Karpas-422 (cell line): ENCODE results near the gene GNB1L. TPM values are rescaled to one million over a fixed set of nuclear protein-coding genes. Genes with fewer than 3 reads are reported as not detected.

Experiments used
- DNase-seq: peaks from one replicate; pipeline ENCODE4 v3.0.0-alpha.2; 2015
- H2AFZ ChIP-seq: fragments of 200-600 bp; sonication (generic); 2 replicates; pipeline ENCODE4 v1.6.1; 2014; ENCODE audit warnings: antibody characterized with exemption, low read length, mixed read lengths
- H3K27ac ChIP-seq: fragments of 200-600 bp; sonication (generic); 2 replicates; pipeline ENCODE4 v1.5.1; 2014; ENCODE audit warnings: mild to moderate bottlenecking, low read length, moderate library complexity
- H3K27me3 ChIP-seq: fragments of 200-600 bp; sonication (generic); 2 replicates; pipeline ENCODE4 v1.6.1; 2014; ENCODE audit warnings: low read length, mixed read lengths
- H3K36me3 ChIP-seq: fragments of 200-600 bp; sonication (generic); 2 replicates; pipeline ENCODE4 v1.6.1; 2014; ENCODE audit warnings: low read length, mixed read lengths; ENCODE audit not compliant: insufficient read depth
- H3K4me1 ChIP-seq: fragments of 200-600 bp; sonication (generic); 2 replicates; pipeline ENCODE4 v1.6.1; 2014; ENCODE audit warnings: mild to moderate bottlenecking, low read length, mixed read lengths
- H3K4me2 ChIP-seq: fragments of 200-600 bp; sonication (generic); 2 replicates; pipeline ENCODE4 v1.6.1; 2014; ENCODE audit warnings: low read length, low read depth, mild to moderate bottlenecking; ENCODE audit not compliant: poor library complexity, severe bottlenecking
- H3K4me3 ChIP-seq: fragments of 200-600 bp; sonication (generic); 2 replicates; pipeline ENCODE4 v1.5.1; 2014; ENCODE audit warnings: mild to moderate bottlenecking, antibody characterized with exemption, low read length, mixed read lengths
- H3K79me2 ChIP-seq: fragments of 200-600 bp; sonication (generic); 2 replicates; pipeline ENCODE4 v1.6.1; 2014; ENCODE audit warnings: mild to moderate bottlenecking, low read length, mixed read lengths
- H3K9ac ChIP-seq: fragments of 200-600 bp; sonication (generic); 2 replicates; pipeline ENCODE4 v1.6.0; 2014; ENCODE audit warnings: low read length
- H3K9me2 ChIP-seq: fragments of 200-600 bp; sonication (generic), shearing (Covaris generic); replicated peaks from 2 replicates; pipeline ENCODE4 v1.6.0; 2014; ENCODE audit warnings: mild to moderate bottlenecking, low read length, moderate library complexity; ENCODE audit not compliant: insufficient read depth
- H3K9me3 ChIP-seq: fragments of 300-700, 200-600 bp; sonication (generic); 2 replicates; pipeline ENCODE4 v1.6.1; 2014; ENCODE audit warnings: low read length, mixed read lengths
- H4K20me1 ChIP-seq: fragments of 200-600 bp; sonication (generic); 2 replicates; pipeline ENCODE4 v1.6.1; 2014; ENCODE audit warnings: mild to moderate bottlenecking, antibody characterized with exemption, low read length, low read depth; ENCODE audit not compliant: insufficient read depth
- total RNA-seq: library from RNA; depleted of rRNA; stranded (reverse); fragments of >200 nt; shearing (Covaris generic); gene quantifications from 2 replicates; pipeline ENCODE4 v1.2.3, GENCODE V29; 2014; ENCODE audit warnings: low replicate concordance

The GNB1L gene
- total RNA-seq, 1 experiment from 2014 or later: 4.4 TPM

DNA sequence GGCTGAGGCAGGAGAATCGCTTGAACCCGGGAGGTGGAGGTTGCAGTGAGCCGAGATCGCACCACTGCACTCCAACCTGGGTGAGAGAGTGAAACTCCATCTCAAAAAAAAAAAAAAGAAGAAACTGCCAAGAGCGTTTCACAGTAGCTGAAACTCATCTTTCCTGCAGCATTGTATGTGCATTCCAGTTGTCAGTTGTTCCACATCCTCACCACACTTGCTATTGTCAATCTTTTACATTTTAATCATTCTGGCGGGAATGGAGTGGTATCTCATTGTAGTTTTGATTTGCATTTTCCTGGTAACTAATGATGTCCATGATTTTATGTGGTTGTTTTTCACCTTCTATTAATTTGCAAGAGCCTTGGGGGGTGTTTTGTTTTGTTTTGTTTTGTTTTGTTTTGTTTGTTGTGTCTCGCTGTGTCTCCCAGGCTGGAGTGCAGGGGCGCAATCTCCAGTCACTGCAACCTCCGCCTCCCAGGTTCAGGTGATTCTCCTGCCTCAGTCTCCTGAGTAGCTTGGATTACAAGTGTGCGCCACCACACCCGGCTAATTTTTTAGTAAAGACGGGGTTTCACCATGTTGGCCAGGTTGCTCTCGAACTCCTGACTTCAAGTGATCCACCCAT is 8.1 kb upstream of the GNB1L start:
- DNase-seq: no peak
- Histone ChIP-seq H3K4me3 (no peak overlapping the region), H3K79me2 (no peaks in the 10 kb centered on the region), H2AFZ (no peak overlapping the region), H3K9me3 (no peaks in the 10 kb centered on the region), H3K4me1 (no peaks in the 10 kb centered on the region), H4K20me1 (0 out of 2 replicates have a peak, but pooled peaks cover 6% of the 10 kb centered on the region), H3K9me2 (no peaks in the 10 kb centered on the region), H3K4me2 (no peak overlapping the region), H3K9ac (no peak overlapping the region), H3K27me3 (no peaks in the 10 kb centered on the region), H3K27ac (no peak overlapping the region), H3K36me3 (no peaks in the 10 kb centered on the region)

- H4K20me1 ChIP-seq: 0 out of 2 replicates have a peak, but pooled peaks cover 6% of the 10 kb centered on the region
Measured at GRCh38 chr22:19859861-19860510, 5.3 kb upstream of the GNB1L start.

DNA sequence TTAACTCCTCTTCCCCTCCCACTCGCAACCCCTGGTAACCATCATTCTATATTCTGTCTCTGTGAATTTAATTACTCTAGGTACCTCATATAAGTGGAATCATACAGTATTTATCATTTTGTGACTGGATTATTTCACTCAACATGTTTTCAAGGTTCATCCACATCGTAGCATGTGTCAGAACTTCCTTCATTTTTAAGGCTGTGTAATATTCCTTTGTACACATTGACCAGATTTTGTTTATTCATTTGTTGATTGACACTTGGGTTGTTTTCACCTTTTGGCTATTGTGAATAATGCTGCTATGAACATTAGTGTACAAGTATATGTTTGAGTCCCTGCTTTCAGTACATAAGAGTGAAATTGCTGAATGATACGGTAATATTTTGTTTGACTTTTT is 2.7 kb upstream of the GNB1L start:
- peaks cover 14% of the 10 kb centered on the region; the same call in 1 of the 2 replicates for H4K20me1 ChIP-seq
- no peaks in the 10 kb centered on the region for H3K36me3 ChIP-seq
- H3K4me3 ChIP-seq: no peak overlapping the region
- no peak for DNase-seq
- H3K9me3 ChIP-seq: no peaks in the 10 kb centered on the region
- H3K27me3 ChIP-seq: no peaks in the 10 kb centered on the region
- no peak overlapping the region for H2AFZ ChIP-seq
- no peak overlapping the region for H3K27ac ChIP-seq
- no peaks in the 10 kb centered on the region for H3K9me2 ChIP-seq
- H3K4me1 ChIP-seq: peaks cover 18% of the 10 kb centered on the region
- no peak overlapping the region for H3K4me2 ChIP-seq
- peaks cover 36% of the 10 kb centered on the region for H3K79me2 ChIP-seq
- H3K9ac ChIP-seq: no peak overlapping the region

More at GRCh38 chr22:19859861-19860510, 5.3 kb upstream of the GNB1L start:
- H3K4me3 ChIP-seq: no peak overlapping the region
- peaks cover 13% of the 10 kb centered on the region for H3K79me2 ChIP-seq
- peaks cover 7% of the 10 kb centered on the region for H3K4me1 ChIP-seq
- no peaks in the 10 kb centered on the region for H3K36me3 ChIP-seq
- no peaks in the 10 kb centered on the region for H3K9me3 ChIP-seq
- no peak overlapping the region for H3K9ac ChIP-seq
- H3K27ac ChIP-seq: no peak overlapping the region
- H3K9me2 ChIP-seq: no peaks in the 10 kb centered on the region
- no peak for DNase-seq
- H2AFZ ChIP-seq: no peak overlapping the region
- H3K4me2 ChIP-seq: no peak overlapping the region
- H3K27me3 ChIP-seq: no peaks in the 10 kb centered on the region

- Histone ChIP-seq H3K4me1 (peaks cover 18% of the 10 kb centered on the region), H3K27ac (peak overlapping the region; percentile 49), H3K9me2 (no peaks in the 10 kb centered on the region), H2AFZ (no peak overlapping the region), H4K20me1 (peaks cover 14% of the 10 kb centered on the region; the same call in 1 of the 2 replicates), H3K9ac (peak overlapping the region; percentile 98), H3K4me3 (peak overlapping the region; percentile 89), H3K9me3 (no peaks in the 10 kb centered on the region), H3K36me3 (no peaks in the 10 kb centered on the region; the same call in 1 of the 2 replicates), H3K4me2 (peak overlapping the region; percentile 89), H3K79me2 (peaks cover 49% of the 10 kb centered on the region), H3K27me3 (no peaks in the 10 kb centered on the region)
- DNase-seq: peak; percentile 86
Measured at GRCh38 chr22:19855504-19856409, 1.1 kb upstream of the GNB1L start.

DNA sequence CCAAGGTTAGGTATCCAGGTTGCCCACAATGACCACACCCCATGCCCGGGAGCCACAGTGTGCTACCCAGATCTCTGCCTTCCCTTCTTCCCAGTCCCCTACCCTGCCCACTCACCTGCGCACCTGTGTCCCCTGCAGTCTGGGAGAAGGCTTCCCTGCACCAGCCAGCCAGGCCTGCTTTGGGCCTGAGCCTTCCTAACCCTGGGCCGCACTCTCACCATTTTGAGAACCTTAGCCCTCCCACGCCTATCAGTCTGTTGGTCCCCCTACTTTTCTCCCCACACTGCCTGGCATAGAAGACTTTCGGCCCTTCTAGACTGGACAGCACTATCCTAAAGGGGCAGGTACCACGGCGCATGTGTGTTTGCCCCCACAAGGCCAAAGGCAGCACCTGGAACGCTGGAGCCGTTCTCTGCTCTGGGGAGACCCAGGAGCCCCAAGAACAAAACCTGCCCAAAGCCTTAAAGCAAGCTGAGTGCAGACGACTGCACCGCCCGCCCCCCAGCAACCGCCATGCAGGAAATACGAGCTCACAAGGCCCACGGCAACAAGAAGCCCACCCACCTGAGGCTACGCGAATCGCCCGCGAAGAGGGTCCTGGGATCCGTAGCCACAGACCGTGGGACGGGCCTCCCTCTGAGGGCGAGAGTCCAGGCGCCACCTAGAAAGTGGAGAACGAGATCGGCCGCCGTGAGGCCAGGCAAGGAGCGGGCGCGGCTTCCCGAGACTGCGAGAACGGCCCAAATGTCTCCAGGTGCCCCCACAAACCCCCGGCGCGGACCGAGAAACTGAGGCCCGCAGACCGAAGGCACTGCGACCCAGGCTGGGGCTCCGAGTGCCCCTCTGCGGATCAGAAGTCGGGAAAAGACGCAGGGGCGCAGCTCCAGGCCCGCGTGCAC is 546 bp downstream of the GNB1L start:
- peak overlapping the region; percentile 89 for H3K4me3 ChIP-seq
- no peaks in the 10 kb centered on the region for H3K9me3 ChIP-seq
- no peaks in the 10 kb centered on the region for H3K9me2 ChIP-seq
- DNase-seq: peak; percentile 68
- H4K20me1 ChIP-seq: peaks cover 14% of the 10 kb centered on the region; the same call in 1 of the 2 replicates
- peak overlapping the region; percentile 98 for H3K9ac ChIP-seq
- H3K4me1 ChIP-seq: peaks cover 18% of the 10 kb centered on the region
- peak overlapping the region; percentile 91 for H3K4me2 ChIP-seq
- H3K27ac ChIP-seq: peak overlapping the region; percentile 43; the same call in 1 of the 2 replicates
- H3K27me3 ChIP-seq: no peaks in the 10 kb centered on the region
- no peaks in the 10 kb centered on the region; the same call in 1 of the 2 replicates for H3K36me3 ChIP-seq
- H2AFZ ChIP-seq: no peak overlapping the region
- peaks cover 49% of the 10 kb centered on the region for H3K79me2 ChIP-seq

DNA sequence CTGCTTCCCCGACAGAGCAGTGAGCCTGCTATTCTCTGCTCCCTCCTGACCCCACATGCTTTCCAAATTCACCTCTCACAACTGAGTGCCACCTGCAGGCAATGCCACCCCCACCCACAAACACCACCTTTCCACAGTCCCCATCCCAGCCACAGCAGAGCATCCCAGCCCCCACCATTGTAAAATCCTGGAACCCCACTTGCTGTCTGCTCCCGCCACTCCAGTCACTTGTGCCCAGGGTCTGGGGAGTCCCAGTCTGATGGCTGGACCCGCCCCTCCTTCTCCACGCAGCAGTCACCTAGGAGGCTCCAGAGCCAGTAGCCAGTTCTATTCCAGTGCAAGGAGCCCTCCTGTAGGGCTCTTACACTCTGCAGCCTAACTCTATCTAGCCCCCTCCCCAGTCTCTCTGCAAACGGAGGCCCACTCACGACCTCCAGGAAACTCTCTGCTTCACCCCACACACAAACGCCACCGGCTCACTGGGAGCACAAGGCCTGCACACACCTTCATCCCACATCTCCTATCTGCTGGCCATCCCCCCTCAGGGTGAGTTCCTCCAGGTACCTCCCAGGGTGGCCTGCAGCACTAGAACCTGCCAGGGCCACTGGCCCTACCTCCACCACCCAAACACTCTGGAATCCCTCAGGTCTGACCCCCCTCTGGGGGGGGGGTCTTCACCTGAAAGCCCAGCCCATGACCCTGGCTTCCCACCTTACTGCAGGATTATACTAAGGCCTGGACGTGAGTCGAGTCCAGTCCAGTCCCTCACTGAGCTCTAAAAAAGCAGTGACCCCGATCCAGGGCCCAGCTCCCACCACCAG is 1.4 kb downstream of the GNB1L start:
- peak overlapping the region; percentile 89 for H3K4me3 ChIP-seq
- H4K20me1 ChIP-seq: peaks cover 14% of the 10 kb centered on the region; the same call in 1 of the 2 replicates
- no peak for DNase-seq
- H3K79me2 ChIP-seq: peaks cover 49% of the 10 kb centered on the region
- no peak overlapping the region for H2AFZ ChIP-seq
- peak overlapping the region; percentile 98 for H3K9ac ChIP-seq
- peaks cover 18% of the 10 kb centered on the region for H3K4me1 ChIP-seq
- no peaks in the 10 kb centered on the region for H3K9me2 ChIP-seq
- H3K27me3 ChIP-seq: no peaks in the 10 kb centered on the region
- H3K9me3 ChIP-seq: no peaks in the 10 kb centered on the region
- H3K36me3 ChIP-seq: no peaks in the 10 kb centered on the region; the same call in 1 of the 2 replicates
- H3K4me2 ChIP-seq: peak overlapping the region; percentile 91
- H3K27ac ChIP-seq: no peak overlapping the region
